Amygdala (tissue), 56 donors: Measurements from ENCODE around the gene WARS2.
"Not testable (repeated sequence)": the region's sequence is repeated elsewhere in the genome, so short reads cannot be mapped to it uniquely, and the experiment has no call there.

Experiments used
- DNase-seq, 56 donors: peaks; one replicate each; lab custom pipeline; 2025; lab: John Stamatoyannopoulos, UW

WARS2 gene

GRCh38 chr1:119140177-119141019 lies at the start of gene WARS2:
Gene WARS2, minus strand, starts transcription at chr1:119140653. Its CDS starts 9 bp downstream, at chr1:119140644.
- DNase-seq: peak; percentile 57 to 98 (median 95)

- no peak for DNase-seq
Observed at GRCh38 chr1:119188926-119189325, 48.5 kb upstream of the WARS2 start.

GRCh38 chr1:119187416-119187815 lies 47.0 kb upstream of the WARS2 start:
- DNase-seq: no peak

GRCh38 chr1:119186471-119186870 lies 46.0 kb upstream of the WARS2 start:
- DNase-seq: no peak

- no peak for DNase-seq
Observed at GRCh38 chr1:119184972-119185371, 44.5 kb upstream of the WARS2 start.

- DNase-seq: no peak
Observed at GRCh38 chr1:119181218-119181617, 40.8 kb upstream of the WARS2 start.

- no peak for DNase-seq
Observed at GRCh38 chr1:119179051-119179450, 38.6 kb upstream of the WARS2 start.

GRCh38 chr1:119172927-119173326 lies 32.5 kb upstream of the WARS2 start:
- DNase-seq: not testable (repeated sequence)

GRCh38 chr1:119171381-119172010 lies 31.0 kb upstream of the WARS2 start:
- not testable (repeated sequence) for DNase-seq

GRCh38 chr1:119163396-119163795 lies 22.9 kb upstream of the WARS2 start:
- DNase-seq: no peak

GRCh38 chr1:119160866-119161265 lies 20.4 kb upstream of the WARS2 start:
- no peak for DNase-seq

- DNase-seq: no peak
Observed at GRCh38 chr1:119160409-119160808, 20.0 kb upstream of the WARS2 start.

GRCh38 chr1:119159966-119160365 lies 19.5 kb upstream of the WARS2 start:
- DNase-seq: peak in 1 of 56 donors; percentile 1

GRCh38 chr1:119159111-119159510 lies 18.7 kb upstream of the WARS2 start:
- DNase-seq: no peak

- not testable (repeated sequence) for DNase-seq
Observed at GRCh38 chr1:119156761-119157160, 16.3 kb upstream of the WARS2 start.

- not testable (repeated sequence) for DNase-seq
Observed at GRCh38 chr1:119155069-119155468, 14.6 kb upstream of the WARS2 start.

- no peak for DNase-seq
Observed at GRCh38 chr1:119150150-119150549, 9.7 kb upstream of the WARS2 start.

- no peak for DNase-seq
Observed at GRCh38 chr1:119147661-119148090, 7.2 kb upstream of the WARS2 start.

GRCh38 chr1:119146466-119146865 lies 6.0 kb upstream of the WARS2 start:
- DNase-seq: no peak

GRCh38 chr1:119144813-119145212 lies 4.4 kb upstream of the WARS2 start:
- DNase-seq: no peak

GRCh38 chr1:119143706-119144105 lies 3.3 kb upstream of the WARS2 start:
- DNase-seq: no peak

- DNase-seq: no peak
Observed at GRCh38 chr1:119141660-119142059, 1.2 kb upstream of the WARS2 start.
